COR-L47 (cell line): ENCODE results near the gene VARS1.

Experiments
- DNase-seq: peaks from one replicate; lab custom pipeline; 2025; lab: John Stamatoyannopoulos, UW

Gene VARS1

GRCh38 chr6:31771992-31772358 is 23.6 kb downstream of the VARS1 start:
- DNase-seq = no peak

GRCh38 chr6:31770860-31771259 is 24.7 kb downstream of the VARS1 start:
- DNase-seq = no peak

- DNase-seq = peak; percentile 42
These were observed 25.7 kb downstream of the VARS1 start for GRCh38 chr6:31769684-31770371.

GRCh38 chr6:31768363-31769257 is 26.9 kb downstream of the VARS1 start:
- DNase-seq = no peak

- DNase-seq = no peak
These were observed 28.4 kb downstream of the VARS1 start for GRCh38 chr6:31767096-31767645.

GRCh38 chr6:31765910-31766794 is 29.4 kb downstream of the VARS1 start:
- DNase-seq = no peak

- DNase-seq = no peak
These were observed 30.0 kb downstream of the VARS1 start for GRCh38 chr6:31765559-31765909.

- DNase-seq = no peak
These were observed 31.4 kb downstream of the VARS1 start for GRCh38 chr6:31764198-31764597.

GRCh38 chr6:31763619-31763940 is 32.0 kb downstream of the VARS1 start:
- DNase-seq = peak; percentile 12

GRCh38 chr6:31762878-31763618 is 32.5 kb downstream of the VARS1 start:
- no peak for DNase-seq

- DNase-seq = no peak
These were observed 33.2 kb downstream of the VARS1 start, which contains the start of gene SAPCD1 for GRCh38 chr6:31762356-31762755. Gene SAPCD1 (plus strand): TSS chr6:31762656. CDS start chr6:31763055, 399 bp downstream.

GRCh38 chr6:31761343-31761742 is 34.2 kb downstream of the VARS1 start:
- no peak for DNase-seq

- no peak for DNase-seq
These were observed 34.8 kb downstream of the VARS1 start for GRCh38 chr6:31760790-31761189.

- no peak for DNase-seq
These were observed 37.3 kb downstream of the VARS1 start for GRCh38 chr6:31758281-31758680.

- DNase-seq = no peak
These were observed 42.7 kb downstream of the VARS1 start for GRCh38 chr6:31752739-31753319.

GRCh38 chr6:31750411-31751022 is 45.0 kb downstream of the VARS1 start:
- DNase-seq = no peak

- no peak for DNase-seq
These were observed 46.1 kb downstream of the VARS1 start for GRCh38 chr6:31749301-31750036.
